ENCODE measurements around the gene TSEN54.

Gene TSEN54

GRCh38 chr17:75561927-75562603 is 45.7 kb downstream of the TSEN54 start:
- peaks cover 43% of the 10 kb centered on the region for H3K4me1 Mint-ChIP-seq
- H3K4me3 Mint-ChIP-seq = no peak overlapping the region
- H3K9me3 Mint-ChIP-seq = no peaks in the 10 kb centered on the region
- H3K36me3 Mint-ChIP-seq (ENCODE audit: low read depth) = no peaks in the 10 kb centered on the region
- no peak for DNase-seq
- H3K27me3 Mint-ChIP-seq (ENCODE audit: low read depth, poor library complexity) = no peaks in the 10 kb centered on the region
- no peak for TF ChIP-seq CTCF (IDR thresholded peaks at IDR 0.05)
- no peak overlapping the region for H3K27ac Mint-ChIP-seq

GRCh38 chr17:75563063-75563758 is 46.9 kb downstream of the TSEN54 start:
- no peak for TF ChIP-seq CTCF (IDR thresholded peaks at IDR 0.05)
- Mint-ChIP-seq H3K4me3 (no peak overlapping the region), H3K9me3 (no peaks in the 10 kb centered on the region), H3K27me3 (ENCODE audit: low read depth, poor library complexity) (no peaks in the 10 kb centered on the region), H3K36me3 (ENCODE audit: low read depth) (no peaks in the 10 kb centered on the region), H3K27ac (no peak overlapping the region), H3K4me1 (peaks cover 33% of the 10 kb centered on the region)
- DNase-seq = peak; percentile 35

- no peak for TF ChIP-seq CTCF (IDR thresholded peaks at IDR 0.05)
- Mint-ChIP-seq H3K27ac (no peak overlapping the region), H3K4me1 (peaks cover 28% of the 10 kb centered on the region), H3K9me3 (no peaks in the 10 kb centered on the region), H3K4me3 (no peak overlapping the region), H3K36me3 (ENCODE audit: low read depth) (no peaks in the 10 kb centered on the region), H3K27me3 (ENCODE audit: low read depth, poor library complexity) (no peaks in the 10 kb centered on the region)
- DNase-seq = no peak
Measured at GRCh38 chr17:75564195-75564594, 47.9 kb downstream of the TSEN54 start.

- H3K4me3 Mint-ChIP-seq = no peak overlapping the region
- peaks cover 23% of the 10 kb centered on the region for H3K4me1 Mint-ChIP-seq
- no peaks in the 10 kb centered on the region for H3K9me3 Mint-ChIP-seq
- H3K27ac Mint-ChIP-seq = no peak overlapping the region
- no peak for DNase-seq
- H3K27me3 Mint-ChIP-seq (ENCODE audit: low read depth, poor library complexity) = no peaks in the 10 kb centered on the region
- H3K36me3 Mint-ChIP-seq (ENCODE audit: low read depth) = no peaks in the 10 kb centered on the region
- no peak for TF ChIP-seq CTCF (IDR thresholded peaks at IDR 0.05)
Measured at GRCh38 chr17:75565066-75565465, 48.7 kb downstream of the TSEN54 start.

GRCh38 chr17:75565618-75566017 is 49.3 kb downstream of the TSEN54 start:
- Mint-ChIP-seq H3K36me3 (ENCODE audit: low read depth) (no peaks in the 10 kb centered on the region), H3K27ac (peak overlapping the region; percentile 80), H3K4me1 (peaks cover 28% of the 10 kb centered on the region), H3K27me3 (ENCODE audit: low read depth, poor library complexity) (no peaks in the 10 kb centered on the region), H3K4me3 (no peak overlapping the region), H3K9me3 (no peaks in the 10 kb centered on the region)
- no peak for TF ChIP-seq CTCF (IDR thresholded peaks at IDR 0.05)
- no peak for DNase-seq

GRCh38 chr17:75566416-75566815 is 50.1 kb downstream of the TSEN54 start:
- Mint-ChIP-seq H3K27me3 (ENCODE audit: low read depth, poor library complexity) (no peaks in the 10 kb centered on the region), H3K4me1 (peaks cover 36% of the 10 kb centered on the region), H3K4me3 (no peak overlapping the region), H3K27ac (peak overlapping the region; percentile 80), H3K9me3 (no peaks in the 10 kb centered on the region), H3K36me3 (ENCODE audit: low read depth) (no peaks in the 10 kb centered on the region)
- DNase-seq = no peak
- no peak for TF ChIP-seq CTCF (IDR thresholded peaks at IDR 0.05)

Measured in nephron progenitor cell (in vitro differentiated cells).